Anterior cingulate cortex (tissue), 58 donors: Measurements from ENCODE around the gene NCKAP1.

Source experiments
- DNase-seq, 58 donors: peaks; one replicate each; lab custom pipeline; 2025; lab: John Stamatoyannopoulos, UW

The NCKAP1 gene

GRCh38 chr2:182952741-182953450, 85.4 kb downstream of the NCKAP1 start:
- DNase-seq, result no peak

DNA sequence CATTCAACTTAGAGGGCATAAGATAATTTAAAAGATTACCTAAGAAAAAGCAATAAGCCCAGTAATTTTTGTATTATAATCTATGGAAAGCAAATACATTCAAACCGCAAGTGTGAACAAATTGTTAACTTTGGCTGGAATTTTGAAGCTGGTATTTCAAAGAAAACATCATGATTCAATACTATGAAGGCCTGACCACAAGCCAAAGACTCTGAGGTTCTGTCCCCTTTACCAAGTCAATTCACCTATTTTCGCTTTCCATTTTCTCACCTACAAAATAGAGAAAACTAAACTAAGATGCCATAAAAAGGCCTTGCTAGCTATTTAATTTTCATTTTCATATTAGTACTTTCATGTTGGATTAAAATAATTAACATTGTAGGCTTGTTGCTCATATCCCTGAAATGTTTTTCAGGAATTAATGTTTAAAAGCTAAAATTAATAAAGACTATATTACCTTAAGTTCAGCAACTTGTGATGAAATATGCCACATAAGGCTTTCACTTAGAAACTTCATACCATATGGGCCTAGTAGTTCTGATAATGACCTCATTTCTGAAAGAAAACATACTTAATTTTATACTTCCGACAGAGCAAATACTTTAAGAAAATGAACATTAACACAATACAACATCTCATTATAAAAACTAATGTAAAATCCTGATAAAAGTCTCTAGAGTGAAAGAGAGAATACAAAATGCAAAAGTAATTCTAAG, 86.2 kb downstream of the NCKAP1 start:
- DNase-seq, result no peak

DNA sequence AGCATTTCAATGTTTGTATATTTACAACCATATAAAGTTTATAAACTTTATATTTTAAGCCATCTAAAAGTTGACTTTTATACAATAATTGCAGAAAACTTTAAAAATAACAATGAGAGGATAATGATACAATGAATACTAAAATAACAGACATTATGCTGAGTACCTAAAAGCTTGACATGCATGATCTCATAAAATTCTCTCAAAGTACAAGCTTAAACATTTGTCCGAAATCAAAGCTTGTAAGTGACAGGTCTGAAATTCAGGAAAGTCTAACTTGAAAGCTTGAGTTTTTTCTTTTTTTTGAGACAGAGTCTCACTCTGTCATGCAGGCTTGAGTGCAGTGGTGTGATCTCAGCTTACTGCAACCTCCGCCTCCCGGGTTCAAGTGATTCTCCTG, 87.7 kb downstream of the NCKAP1 start:
- no peak for DNase-seq

- peak in 2 of 58 donors; percentile 10 to 51 for DNase-seq
Observed at GRCh38 chr2:182949572-182950189, 88.6 kb downstream of the NCKAP1 start.

DNA sequence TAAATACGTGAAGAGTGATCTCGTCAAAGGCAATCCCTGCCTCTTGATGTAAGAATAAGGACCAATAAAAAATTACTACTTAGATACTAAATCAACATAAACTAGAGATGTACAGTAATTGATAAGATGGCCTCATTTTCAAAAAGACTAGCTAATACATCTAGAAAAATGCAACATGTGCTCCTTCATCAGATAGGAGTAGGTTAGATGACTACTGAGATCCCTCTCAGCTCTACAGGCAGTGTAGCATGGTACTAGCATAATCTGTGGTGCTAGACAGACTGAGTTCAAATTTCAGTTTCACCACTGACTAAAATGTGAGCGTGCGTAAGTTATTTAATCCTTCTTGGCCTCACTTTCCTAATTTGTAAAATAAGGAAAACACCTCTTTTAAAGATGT, 89.2 kb downstream of the NCKAP1 start:
- no peak for DNase-seq

DNA sequence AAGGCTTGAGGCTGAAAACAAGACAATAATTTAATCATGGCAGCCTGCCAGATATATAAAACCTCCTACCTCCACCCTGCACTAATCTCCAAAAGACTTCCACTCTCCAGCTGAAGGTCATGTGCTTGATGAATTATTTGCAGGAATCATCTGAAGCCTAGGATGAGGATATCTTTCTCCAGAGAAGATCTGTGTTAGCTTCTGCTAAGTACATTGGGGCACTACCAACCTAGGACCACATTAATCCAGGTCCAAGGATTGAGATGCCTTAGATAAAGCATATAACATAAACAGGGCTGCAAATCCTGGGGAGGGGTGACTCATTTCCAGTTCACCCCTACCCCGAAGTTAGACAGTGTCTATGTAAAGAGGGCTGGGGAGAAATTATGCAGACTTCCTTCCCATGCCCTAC, 91.3 kb downstream of the NCKAP1 start:
- DNase-seq, result no peak

- no peak for DNase-seq
Observed at GRCh38 chr2:182943339-182943738, 94.9 kb downstream of the NCKAP1 start.

- no peak for DNase-seq
Observed at GRCh38 chr2:182942756-182943155, 95.5 kb downstream of the NCKAP1 start.

GRCh38 chr2:182941919-182942318, 96.3 kb downstream of the NCKAP1 start:
- no peak for DNase-seq

DNA sequence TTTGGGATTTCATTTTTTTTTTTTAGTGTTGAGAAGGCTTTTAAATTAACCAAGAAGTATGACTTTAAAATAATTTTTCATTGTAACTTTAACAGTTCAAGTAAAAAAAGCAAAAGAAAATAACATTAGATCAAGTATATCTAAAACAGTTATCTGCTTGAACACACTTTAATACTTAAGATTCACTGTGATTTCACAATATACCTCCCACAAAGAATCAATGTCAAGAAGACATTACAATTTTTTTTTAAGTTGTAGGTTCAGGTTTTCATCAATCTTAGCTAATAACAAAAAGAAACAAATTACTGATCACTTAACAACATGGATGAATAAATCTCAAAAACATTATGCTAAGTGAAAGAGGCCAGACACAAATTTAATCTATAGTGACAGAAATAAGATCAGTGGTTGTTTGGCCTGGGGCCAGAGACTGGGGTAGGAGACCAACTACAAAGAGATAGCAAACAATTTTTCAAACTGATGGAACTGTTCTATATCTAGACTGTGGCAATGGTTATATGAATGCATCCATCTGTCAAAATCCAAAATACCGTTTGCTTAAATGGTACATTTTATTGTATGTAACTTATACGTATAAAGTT, 97.0 kb downstream of the NCKAP1 start:
- DNase-seq, result no peak

- no peak for DNase-seq
Observed at GRCh38 chr2:182937870-182938269, 100.4 kb downstream of the NCKAP1 start.

- DNase-seq, result no peak
Observed at GRCh38 chr2:182933629-182934028, 104.6 kb downstream of the NCKAP1 start.

GRCh38 chr2:182929972-182930371, 108.3 kb downstream of the NCKAP1 start:
- no peak for DNase-seq

GRCh38 chr2:182924306-182924705, 114.0 kb downstream of the NCKAP1 start:
- DNase-seq, result peak in 6 of 58 donors; percentile 2 to 61 (median 20)

DNA sequence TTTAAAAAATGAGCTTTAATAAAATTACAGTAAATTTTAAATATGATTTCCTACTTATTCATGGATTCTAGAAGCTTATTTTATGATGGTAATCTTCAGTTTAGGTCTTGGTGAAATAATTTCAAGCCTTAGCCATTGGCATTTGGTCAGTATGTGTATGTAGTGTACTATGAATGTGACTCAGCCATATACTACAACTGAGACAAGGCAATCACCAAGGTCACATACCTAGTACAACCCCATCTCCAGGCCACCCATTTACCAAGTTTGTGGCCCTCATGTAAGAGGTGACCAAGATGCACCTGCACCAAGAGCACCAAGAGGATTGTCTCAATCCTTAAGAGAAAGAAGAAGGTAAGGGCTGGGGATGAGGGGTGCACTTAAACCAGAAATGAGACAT, 117.0 kb downstream of the NCKAP1 start:
- no peak for DNase-seq

- DNase-seq, result no peak
Observed at GRCh38 chr2:182920631-182921056, 117.6 kb downstream of the NCKAP1 start.

GRCh38 chr2:182920089-182920488, 118.2 kb downstream of the NCKAP1 start:
- no peak for DNase-seq

- no peak for DNase-seq
Observed at GRCh38 chr2:182918961-182919652, 119.2 kb downstream of the NCKAP1 start.

DNA sequence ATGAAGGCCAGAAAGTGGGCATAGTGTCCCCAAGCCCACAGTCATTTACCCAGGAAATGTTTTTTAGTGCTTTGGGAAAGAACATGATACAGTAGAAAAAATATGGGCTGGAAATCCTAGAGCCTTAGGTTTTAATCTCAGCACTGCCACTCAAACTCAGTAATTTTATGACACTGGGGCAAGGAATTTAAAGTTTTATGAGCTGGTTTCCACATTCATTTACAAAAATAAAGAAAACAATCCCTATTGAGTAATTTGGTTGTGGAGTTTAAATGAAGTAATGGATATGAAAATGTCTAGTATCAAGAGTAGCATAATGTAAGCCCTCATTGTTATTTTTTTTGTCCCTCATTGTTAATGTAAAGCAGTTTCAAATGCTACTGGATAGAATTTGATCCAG, 120.3 kb downstream of the NCKAP1 start:
- DNase-seq, result no peak

DNA sequence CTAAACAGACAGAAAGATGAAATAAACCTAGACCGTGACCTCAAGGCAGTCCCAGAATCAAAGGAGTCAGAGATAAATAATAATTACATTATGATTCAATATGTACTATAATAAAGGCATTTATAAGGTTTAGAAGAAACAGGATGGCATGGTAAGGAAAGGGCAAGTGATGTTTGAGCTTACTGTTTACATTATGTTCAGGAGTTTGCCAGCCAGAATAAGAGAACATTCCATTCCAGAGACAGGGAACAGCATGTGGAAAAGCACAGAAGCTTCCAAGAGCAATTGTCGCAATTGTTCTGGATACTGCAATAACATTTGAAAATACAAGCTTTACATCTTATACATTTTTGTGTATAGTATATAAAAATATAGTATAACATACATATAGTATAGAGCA, 121.8 kb downstream of the NCKAP1 start:
- DNase-seq, result no peak
